SK-N-SH (cell line): ENCODE results near the gene HEMK1. TPM values are rescaled to one million over a fixed set of nuclear protein-coding genes. Genes with fewer than 3 reads are reported as not detected.

Experiments used
- CTCF ChIA-PET: fragments of 300-600, 350-600 bp; formaldehyde crosslinking; extraction: SDS; loops from one replicate; lab custom pipeline; 2021; lab: Yijun Ruan, JAX
- POLR2A ChIA-PET: fragments of 350-600 bp; sonication (Branson Sonifier 250); formaldehyde crosslinking; extraction: SDS; loops from one replicate; lab custom pipeline; 2020; ENCODE audit warnings: antibody characterized with exemption, inconsistent platforms; lab: Yijun Ruan, JAX
- DNase-seq: peaks from one replicate; pipeline ENCODE4 v3.0.0; 2012
- H2AFZ ChIP-seq: fragments of 200-600 bp; sonication (generic); 2 replicates; pipeline ENCODE4 v1.8.1; 2016; ENCODE audit warnings: antibody characterized with exemption, mild to moderate bottlenecking, low read depth
- H3F3A ChIP-seq: fragments of 200-600 bp; sonication (generic); replicated peaks from 2 replicates; pipeline ENCODE3; 2016; ENCODE audit warnings: antibody characterized with exemption, mild to moderate bottlenecking; ENCODE audit not compliant: insufficient read depth
- H3K27ac ChIP-seq, 2 experiments: fragments of 200-500 bp in 1 of 2; fragments of 200-600 bp in 1 of 2; sonication (Bioruptor generic) in 1 of 2; sonication (generic), shearing (Covaris generic) in 1 of 2; 2 replicates each; pipeline versions ENCODE4 v1.5.1 to v1.6.1; 2014 to 2016; ENCODE audit warnings: low read depth in 2 of 2, inconsistent platforms in 1 of 2, low read length in 1 of 2, mild to moderate bottlenecking in 1 of 2, mixed read lengths in 1 of 2
- H3K27me3 ChIP-seq: fragments of 200-600 bp; sonication (generic), shearing (Covaris generic); 2 replicates; pipeline ENCODE4 v1.6.1; 2016; ENCODE audit warnings: mixed run types; ENCODE audit not compliant: insufficient read depth
- H3K36me3 ChIP-seq, 2 experiments: fragments of 200-500 bp in 1 of 2; fragments of 200-600 bp in 1 of 2; sonication (Bioruptor generic) in 1 of 2; sonication (generic) in 1 of 2; replicated peaks in 1 of 2; 2 replicates each; pipeline versions ENCODE3 to v1.5.1; 2014 to 2016; ENCODE audit warnings: low read length in 1 of 2, mild to moderate bottlenecking in 1 of 2; ENCODE audit not compliant: insufficient read depth in 2 of 2, control insufficient read depth in 1 of 2
- H3K4me1 ChIP-seq, 2 experiments: fragments of 200-500 bp in 1 of 2; fragments of 200-600 bp in 1 of 2; sonication (Bioruptor generic) in 1 of 2; sonication (generic), shearing (Covaris generic) in 1 of 2; 2 replicates each; pipeline versions ENCODE4 v1.5.1 to v1.6.1; 2014 to 2016; ENCODE audit warnings: low read depth in 1 of 2, low read length in 1 of 2, mixed run types in 1 of 2; ENCODE audit not compliant: insufficient read depth in 2 of 2, control insufficient read depth in 1 of 2
- H3K4me2 ChIP-seq: fragments of 200-600 bp; sonication (generic), shearing (Covaris generic); 2 replicates; pipeline ENCODE4 v1.6.1; 2017; ENCODE audit warnings: mixed run types
- H3K4me3 ChIP-seq, 2 experiments: fragments of 200-500 bp in 1 of 2; fragments of 200-600 bp in 1 of 2; sonication (Bioruptor generic) in 1 of 2; sonication (generic), shearing (Covaris generic) in 1 of 2; 2 replicates each; pipeline versions ENCODE4 v1.5.1 to v1.8.1; 2014 to 2016; ENCODE audit warnings: low read depth in 2 of 2, inconsistent platforms in 1 of 2, low read length in 1 of 2, mild to moderate bottlenecking in 1 of 2, mixed read lengths in 1 of 2, moderate library complexity in 1 of 2
- H3K79me2 ChIP-seq: fragments of 200-600 bp; sonication (generic); 2 replicates; pipeline ENCODE4 v1.8.1; 2017; ENCODE audit warnings: mild to moderate bottlenecking; ENCODE audit not compliant: insufficient read depth
- H3K9ac ChIP-seq: fragments of 200-600 bp; sonication (generic); 2 replicates; pipeline ENCODE4 v1.6.1; 2017; ENCODE audit warnings: mixed run types
- H3K9me2 ChIP-seq: fragments of 200-600 bp; sonication (generic); 2 replicates; pipeline ENCODE4 v1.6.1; 2017; ENCODE audit warnings: mixed run types
- H3K9me3 ChIP-seq: fragments of 200-600 bp; sonication (generic); 2 replicates; pipeline ENCODE4 v1.6.1; 2017; ENCODE audit warnings: mixed run types, mild to moderate bottlenecking, moderate library complexity
- H4K20me1 ChIP-seq: fragments of 200-600 bp; sonication (generic); 2 replicates; pipeline ENCODE4 v1.6.1; 2017; ENCODE audit warnings: mild to moderate bottlenecking, mixed run types; ENCODE audit not compliant: insufficient read depth
- ELF1 ChIP-seq: IDR thresholded peaks from 2 replicates; pipeline ENCODE4 v1.4.0; 2012
- EP300 ChIP-seq, 2 experiments: IDR thresholded peaks; 2 replicates each; pipeline versions ENCODE4 v1.4.0 to v1.6.1; 2012; ENCODE audit warnings: borderline replicate concordance in 1 of 2, low read depth in 1 of 2, low read length in 1 of 2
- EZH2phosphoT487 ChIP-seq: fragments of 200-600 bp; sonication (generic); IDR thresholded peaks from 2 replicates; pipeline ENCODE4 v1.6.1; 2017; ENCODE audit warnings: low read depth, mixed run types, mild to moderate bottlenecking, antibody characterized with exemption, moderate library complexity, borderline replicate concordance
- FOSL2 ChIP-seq: IDR thresholded peaks from 2 replicates; pipeline ENCODE4 v1.4.0; 2012; ENCODE audit warnings: low read depth, mild to moderate bottlenecking, moderate library complexity, borderline replicate concordance
- IRF3 ChIP-seq: fragments of 150-350 bp; IDR thresholded peaks from 2 replicates; pipeline ENCODE4 v1.6.1; 2016; ENCODE audit warnings: mild to moderate bottlenecking, low read depth, low read length
- JUND ChIP-seq: IDR thresholded peaks from 2 replicates; pipeline ENCODE4 v1.4.0; 2012
- NRF1 ChIP-seq: IDR thresholded peaks from 2 replicates; pipeline ENCODE4 v1.6.1; 2012; ENCODE audit warnings: low read depth, mild to moderate bottlenecking, low read length
- SMC3 ChIP-seq: IDR thresholded peaks from 2 replicates; pipeline ENCODE4 v1.6.1; 2012; ENCODE audit warnings: low read depth, low read length, improper control_type of control experiment
- TCF12 ChIP-seq: IDR thresholded peaks from 2 replicates; pipeline ENCODE4 v1.4.0; 2012
- USF1 ChIP-seq: IDR thresholded peaks from 2 replicates; pipeline ENCODE4 v1.4.0; 2012; ENCODE audit warnings: low read depth, borderline replicate concordance
- WGBS: methylation state at CpG from one replicate; pipeline ENCODE4 v1.1.6; 2017; ENCODE audit warnings: low lambda C conversion rate; 5-methylcytosine and 5-hydroxymethylcytosine counted together
- polyA plus RNA-seq, 3 experiments: library from polyadenylated mRNA; depleted of rRNA; stranded (reverse); fragments of >200 nt; gene quantifications; 2 replicates each; pipeline ENCODE4 v1.2.3, GENCODE V29; 2012
- TF ChIP-seq, protein P1 (sequence below): IDR thresholded peaks from 2 replicates; pipeline ENCODE4 v1.6.1; 2012; ENCODE audit warnings: mild to moderate bottlenecking, low read depth, low read length, moderate library complexity

The HEMK1 gene
- polyA plus RNA-seq, 1 of the 3 experiments (the other 2 are of a cell fraction): 15.4 TPM

DNA sequence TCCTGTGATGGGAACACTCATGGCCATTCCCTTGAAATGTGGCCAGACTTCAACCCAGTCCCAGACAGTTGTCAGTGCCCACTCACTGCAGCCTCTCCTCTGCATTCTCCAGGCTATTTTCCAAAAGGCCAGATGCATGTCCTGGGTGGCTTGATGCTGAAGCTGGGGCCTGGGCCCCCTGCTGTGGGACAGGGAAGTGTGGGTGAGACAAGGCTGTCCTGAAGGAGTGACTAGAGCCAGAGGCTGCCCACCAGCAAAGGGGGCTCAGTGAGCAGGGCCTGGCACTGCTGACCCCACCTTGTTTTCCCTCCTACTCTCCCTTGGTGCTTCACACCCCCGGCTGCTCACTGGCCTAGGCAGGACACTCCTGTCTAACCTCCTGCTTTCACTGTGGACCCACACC is 30.4 kb downstream of the HEMK1 start:
- H3K9ac ChIP-seq: no peak overlapping the region
- no peaks in the 10 kb centered on the region for H3K79me2 ChIP-seq
- no peak overlapping the region for H2AFZ ChIP-seq
- no peak overlapping the region for H3K4me3 ChIP-seq
- H3K27me3 ChIP-seq: no peaks in the 10 kb centered on the region
- CTCF ChIA-PET: interaction anchor here (1.1 to 25.1 kb wide), 5 partner anchors 9 to 31 kb away, joined by 4 to 648 read pairs (median 12); partner anchors contain the start of genes C3orf18, CISH, HEMK1 and MAPKAPK3
- H3F3A ChIP-seq: no peaks in the 10 kb centered on the region
- POLR2A ChIA-PET: no interaction called here
- whole genome bisulfite sequencing: 100% methylated on average over 1 of the region's 1 CpG
- H3K27ac ChIP-seq: peak overlapping the region in 1 of 2 experiments; percentile 44; a peak in 1 of 4 replicates
- H3K36me3 ChIP-seq: no peaks in the 10 kb centered on the region
- no peaks in the 10 kb centered on the region for H4K20me1 ChIP-seq
- TF ChIP-seq ELF1 (no peak), NRF1 (no peak), EZH2phosphoT487 (no peak), IRF3 (no peak)
- TF ChIP-seq, protein P1, sequence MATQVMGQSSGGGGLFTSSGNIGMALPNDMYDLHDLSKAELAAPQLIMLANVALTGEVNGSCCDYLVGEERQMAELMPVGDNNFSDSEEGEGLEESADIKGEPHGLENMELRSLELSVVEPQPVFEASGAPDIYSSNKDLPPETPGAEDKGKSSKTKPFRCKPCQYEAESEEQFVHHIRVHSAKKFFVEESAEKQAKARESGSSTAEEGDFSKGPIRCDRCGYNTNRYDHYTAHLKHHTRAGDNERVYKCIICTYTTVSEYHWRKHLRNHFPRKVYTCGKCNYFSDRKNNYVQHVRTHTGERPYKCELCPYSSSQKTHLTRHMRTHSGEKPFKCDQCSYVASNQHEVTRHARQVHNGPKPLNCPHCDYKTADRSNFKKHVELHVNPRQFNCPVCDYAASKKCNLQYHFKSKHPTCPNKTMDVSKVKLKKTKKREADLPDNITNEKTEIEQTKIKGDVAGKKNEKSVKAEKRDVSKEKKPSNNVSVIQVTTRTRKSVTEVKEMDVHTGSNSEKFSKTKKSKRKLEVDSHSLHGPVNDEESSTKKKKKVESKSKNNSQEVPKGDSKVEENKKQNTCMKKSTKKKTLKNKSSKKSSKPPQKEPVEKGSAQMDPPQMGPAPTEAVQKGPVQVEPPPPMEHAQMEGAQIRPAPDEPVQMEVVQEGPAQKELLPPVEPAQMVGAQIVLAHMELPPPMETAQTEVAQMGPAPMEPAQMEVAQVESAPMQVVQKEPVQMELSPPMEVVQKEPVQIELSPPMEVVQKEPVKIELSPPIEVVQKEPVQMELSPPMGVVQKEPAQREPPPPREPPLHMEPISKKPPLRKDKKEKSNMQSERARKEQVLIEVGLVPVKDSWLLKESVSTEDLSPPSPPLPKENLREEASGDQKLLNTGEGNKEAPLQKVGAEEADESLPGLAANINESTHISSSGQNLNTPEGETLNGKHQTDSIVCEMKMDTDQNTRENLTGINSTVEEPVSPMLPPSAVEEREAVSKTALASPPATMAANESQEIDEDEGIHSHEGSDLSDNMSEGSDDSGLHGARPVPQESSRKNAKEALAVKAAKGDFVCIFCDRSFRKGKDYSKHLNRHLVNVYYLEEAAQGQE: no peak
- peaks cover 17 to 38% of the 10 kb centered on the region in 2 experiments for H3K4me1 ChIP-seq
- DNase-seq: no peak
- no peak overlapping the region for H3K4me2 ChIP-seq
- H3K9me3 ChIP-seq: no peaks in the 10 kb centered on the region
- no peaks in the 10 kb centered on the region for H3K9me2 ChIP-seq

DNA sequence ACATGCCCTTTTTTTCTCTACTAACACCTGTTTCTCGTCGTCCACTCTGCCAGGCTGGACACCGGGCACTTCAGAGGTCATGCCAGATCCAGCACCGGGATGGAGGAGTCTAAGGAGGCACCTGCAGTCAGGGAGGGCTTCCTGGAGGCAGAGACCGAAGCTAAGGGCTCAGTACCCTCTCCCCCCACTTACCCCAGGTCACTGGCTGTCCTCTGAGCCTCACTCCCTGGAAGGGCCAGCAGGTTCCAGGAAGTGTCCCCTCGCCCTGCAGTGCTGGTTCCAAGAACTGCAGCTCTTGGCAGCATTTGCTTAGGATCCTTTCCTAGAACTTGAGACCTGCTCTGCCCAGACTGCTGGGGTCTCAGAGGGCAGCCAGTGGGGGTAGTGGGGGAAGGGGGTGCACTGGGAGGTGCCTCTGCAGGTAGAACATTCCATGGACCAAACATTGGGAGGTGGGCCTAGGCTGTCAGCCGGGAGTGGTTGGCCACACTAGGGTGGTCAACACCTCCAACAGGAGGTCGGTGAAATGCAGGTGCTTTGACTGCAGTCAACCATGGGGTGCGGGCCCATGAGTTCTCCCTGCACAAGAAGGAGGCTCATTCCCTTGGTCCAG is 30.9 kb downstream of the HEMK1 start:
- TF ChIP-seq FOSL2: no peak
- no peak for TF ChIP-seq EZH2phosphoT487
- no peak for TF ChIP-seq ELF1
- TF ChIP-seq, protein P1: no peak
- TF ChIP-seq TCF12: no peak
- TF ChIP-seq SMC3: no peak
- no peak for TF ChIP-seq USF1
- no peak for TF ChIP-seq JUND
- TF ChIP-seq NRF1: no peak
- TF ChIP-seq EP300 (IDR thresholded peaks at IDR 0.05; ENCODE audit: borderline replicate concordance in 1 of 2, low read depth in 1 of 2, low read length in 1 of 2): no peak
- TF ChIP-seq, all 33 proteins: peak for 0
- no peaks in the 10 kb centered on the region for H3K27me3 ChIP-seq
- peak overlapping the region; percentile 87; the same call in 1 of the 2 replicates for H2AFZ ChIP-seq
- CTCF ChIA-PET: interaction anchor here (7.1 to 25.1 kb wide), 2 partner anchors 14 to 31 kb away, joined by 111 to 648 read pairs; partner anchors contain the start of genes C3orf18, CISH, HEMK1 and MAPKAPK3
- no peaks in the 10 kb centered on the region for H3F3A ChIP-seq
- no peaks in the 10 kb centered on the region for H3K9me2 ChIP-seq
- no peak overlapping the region for H3K4me3 ChIP-seq
- no peak overlapping the region for H3K9ac ChIP-seq
- H3K27ac ChIP-seq: peak overlapping the region in 1 of 2 experiments; percentile 93; a peak in 2 of 4 replicates
- H3K36me3 ChIP-seq: no peaks in the 10 kb centered on the region
- peaks cover 17 to 38% of the 10 kb centered on the region in 2 experiments for H3K4me1 ChIP-seq
- no peaks in the 10 kb centered on the region for H4K20me1 ChIP-seq
- POLR2A ChIA-PET: interaction anchor here (1.0 to 2.8 kb wide), 4 partner anchors 10 to 31 kb away, joined by 3 to 23 read pairs (median 6); partner anchors contain the start of genes CISH and HEMK1
- no peaks in the 10 kb centered on the region for H3K9me3 ChIP-seq
- H3K4me2 ChIP-seq: no peak overlapping the region
- 93% methylated on average over 9 of the region's 9 CpGs for WGBS
- no peaks in the 10 kb centered on the region for H3K79me2 ChIP-seq
- no peak for DNase-seq
